H1 (cell line): ENCODE measurements around the gene NID2. TPM values are rescaled to one million over a fixed set of nuclear protein-coding genes. Genes with fewer than 3 reads are reported as not detected.
A peak's percentile ranks its signal among the peaks of the same experiment; 100 is the strongest.

ENCODE experiments used
- CTCF ChIA-PET: fragments of 300-600 bp; sonication (Branson Sonifier 250); formaldehyde crosslinking; loops from one replicate; lab custom pipeline; 2021; ENCODE audit not compliant: partially characterized antibody; lab: Charles Lee
- POLR2A ChIA-PET: fragments of 300-600 bp; sonication (Branson Sonifier 250); formaldehyde crosslinking; loops from one replicate; lab custom pipeline; 2021; ENCODE audit warnings: inconsistent platforms; ENCODE audit not compliant: partially characterized antibody; lab: Charles Lee
- DNase-seq, 2 experiments: peaks; one replicate each; pipeline versions ENCODE4 v3.0.0 to v3.0.0-alpha.2; 2010 to 2022; ENCODE audit warnings: low spot score in 2 of 2, low read depth in 1 of 2, mixed read lengths in 1 of 2
- FAIRE-seq: peaks from 2 replicates; lab custom pipeline; 2011; peaks lifted over from hg19 to GRCh38; lab: Jason Lieb, UNC
- H2AFZ ChIP-seq: 2 replicates; pipeline ENCODE4 v1.8.1; 2012; ENCODE audit warnings: low read length, inconsistent platforms
- H2AK5ac ChIP-seq: 2 replicates; pipeline ENCODE4 v1.6.1; 2013; ENCODE audit warnings: low read depth, low read length
- H2BK120ac ChIP-seq: replicated peaks from 2 replicates; pipeline ENCODE3; 2013; ENCODE audit warnings: low read depth, low read length, inconsistent platforms
- H2BK12ac ChIP-seq: 2 replicates; pipeline ENCODE4 v1.6.1; 2013; ENCODE audit warnings: low read depth, low read length
- H2BK15ac ChIP-seq: 2 replicates; pipeline ENCODE4 v1.6.1; 2013; ENCODE audit warnings: low read length
- H2BK20ac ChIP-seq: 2 replicates; pipeline ENCODE4 v1.6.1; 2013; ENCODE audit warnings: low read length
- H2BK5ac ChIP-seq: 2 replicates; pipeline ENCODE4 v1.6.1; 2013; ENCODE audit warnings: low read depth, low read length
- H3K14ac ChIP-seq: 2 replicates; pipeline ENCODE4 v1.6.1; 2013; ENCODE audit warnings: inconsistent platforms; ENCODE audit not compliant: insufficient read length
- H3K18ac ChIP-seq: 2 replicates; pipeline ENCODE4 v1.6.1; 2013; ENCODE audit warnings: low read length; ENCODE audit errors: extremely low read depth
- H3K23ac ChIP-seq: 2 replicates; pipeline ENCODE4 v1.6.1; 2013; ENCODE audit warnings: inconsistent platforms; ENCODE audit not compliant: insufficient read length
- H3K23me2 ChIP-seq: 2 replicates; pipeline ENCODE4 v1.6.1; 2013; ENCODE audit warnings: low read depth, low read length
- H3K27ac ChIP-seq: 2 replicates; pipeline ENCODE4 v1.6.1; 2011; ENCODE audit warnings: low read depth, low read length, inconsistent platforms
- H3K27me3 ChIP-seq, 4 experiments: replicated peaks in 1 of 4; 1 replicate in 1 of 4; 2 replicates in 3 of 4; pipeline versions ENCODE4 v1.6.1 to v1.8.1; 2011 to 2013; ENCODE audit warnings: low read length in 3 of 4, mild to moderate bottlenecking in 3 of 4, inconsistent platforms in 2 of 4, mixed read lengths in 2 of 4, moderate library complexity in 1 of 4; ENCODE audit not compliant: control insufficient read depth in 3 of 4, insufficient read depth in 3 of 4; ENCODE audit errors: extremely low read depth in 1 of 4
- H3K36me3 ChIP-seq, 4 experiments: 2 replicates each; pipeline versions ENCODE4 v1.6.1 to v1.8.1; 2011 to 2013; ENCODE audit warnings: mild to moderate bottlenecking in 4 of 4, low read length in 3 of 4, moderate library complexity in 2 of 4, control low read depth in 1 of 4, inconsistent platforms in 1 of 4; ENCODE audit not compliant: insufficient read depth in 4 of 4, control insufficient read depth in 2 of 4
- H3K4ac ChIP-seq: replicated peaks from 2 replicates; pipeline ENCODE3; 2013; ENCODE audit warnings: low read length, low read depth, mixed read lengths, inconsistent platforms; ENCODE audit not compliant: insufficient read length
- H3K4me1 ChIP-seq, 4 experiments: replicated peaks in 1 of 4; 1 replicate in 1 of 4; 2 replicates in 3 of 4; pipeline versions ENCODE4 v1.6.1 to v1.8.1; 2011 to 2013; ENCODE audit warnings: low read length in 3 of 4, inconsistent platforms in 2 of 4, mixed read lengths in 1 of 4; ENCODE audit not compliant: insufficient read depth in 4 of 4, control insufficient read depth in 3 of 4
- H3K4me2 ChIP-seq, 2 experiments: 2 replicates each; pipeline versions ENCODE4 v1.6.1 to v1.8.1; 2011 to 2013; ENCODE audit warnings: low read depth in 2 of 2, low read length in 2 of 2, control low read depth in 1 of 2, inconsistent platforms in 1 of 2, mild to moderate bottlenecking in 1 of 2; ENCODE audit not compliant: insufficient read depth in 1 of 2
- H3K4me3 ChIP-seq, 4 experiments: fragments of 200-600, 300-600 bp in 1 of 4; sonication (generic), shearing (Covaris generic), sonication (Bioruptor Twin) in 1 of 4; 2 replicates each; pipeline versions ENCODE4 v1.5.1 to v1.8.1; 2011 to 2016; ENCODE audit warnings: low read length in 4 of 4, low read depth in 3 of 4, control low read depth in 2 of 4, inconsistent platforms in 2 of 4, mild to moderate bottlenecking in 2 of 4, mixed read lengths in 1 of 4, moderate library complexity in 1 of 4; ENCODE audit not compliant: insufficient read depth in 2 of 4; ENCODE audit errors: extremely low read depth in 1 of 4
- H3K56ac ChIP-seq: replicated peaks from 2 replicates; pipeline ENCODE3; 2013; ENCODE audit warnings: low read depth, mild to moderate bottlenecking, mixed read lengths, low read length, inconsistent platforms; ENCODE audit not compliant: insufficient read length
- H3K79me1 ChIP-seq: 2 replicates; pipeline ENCODE4 v1.6.1; 2013; ENCODE audit warnings: low read depth, low read length, control low read depth
- H3K79me2 ChIP-seq, 2 experiments: 2 replicates each; pipeline versions ENCODE4 v1.6.1 to v1.8.1; 2012 to 2013; ENCODE audit warnings: low read length in 2 of 2, mild to moderate bottlenecking in 2 of 2, inconsistent platforms in 1 of 2; ENCODE audit not compliant: insufficient read depth in 2 of 2, control insufficient read depth in 1 of 2
- H3K9ac ChIP-seq, 4 experiments: replicated peaks in 1 of 4; 1 replicate in 1 of 4; 2 replicates in 3 of 4; pipeline versions ENCODE4 v1.6.1 to v1.8.1; 2011 to 2013; ENCODE audit warnings: low read depth in 3 of 4, low read length in 3 of 4, control low read depth in 2 of 4, mild to moderate bottlenecking in 2 of 4, moderate library complexity in 2 of 4, inconsistent platforms in 1 of 4; ENCODE audit errors: extremely low read depth in 1 of 4
- H3K9me3 ChIP-seq, 2 experiments: 2 replicates each; pipeline versions ENCODE4 v1.6.1 to v1.8.1; 2012 to 2013; ENCODE audit warnings: mild to moderate bottlenecking in 2 of 2, moderate library complexity in 2 of 2, control low read depth in 1 of 2, inconsistent platforms in 1 of 2, low read depth in 1 of 2, low read length in 1 of 2, mixed read lengths in 1 of 2; ENCODE audit not compliant: insufficient read depth in 2 of 2
- H4K20me1 ChIP-seq, 2 experiments: replicated peaks in 1 of 2; 2 replicates each; pipeline versions ENCODE3 to v1.8.1; 2011 to 2013; ENCODE audit warnings: inconsistent platforms in 2 of 2, low read length in 2 of 2, mild to moderate bottlenecking in 1 of 2; ENCODE audit not compliant: insufficient read depth in 2 of 2, control insufficient read depth in 1 of 2
- H4K5ac ChIP-seq: 2 replicates; pipeline ENCODE4 v1.6.1; 2013; ENCODE audit warnings: low read length, low read depth, mixed read lengths, inconsistent platforms; ENCODE audit not compliant: insufficient read length
- H4K8ac ChIP-seq: 2 replicates; pipeline ENCODE4 v1.8.0; 2013; ENCODE audit warnings: mild to moderate bottlenecking, moderate library complexity, low read length, inconsistent platforms; ENCODE audit not compliant: insufficient read depth; ENCODE audit errors: extremely low read depth
- H4K91ac ChIP-seq: replicated peaks from 2 replicates; pipeline ENCODE3; 2013; ENCODE audit warnings: low read length, mixed read lengths, inconsistent platforms; ENCODE audit not compliant: insufficient read length
- EP300 ChIP-seq, 2 experiments: IDR thresholded peaks; 1 replicate in 1 of 2; 2 replicates in 1 of 2; pipeline ENCODE4 v1.6.1; 2011 to 2012; ENCODE audit warnings: low read depth in 2 of 2, low read length in 2 of 2, mild to moderate bottlenecking in 2 of 2, borderline replicate concordance in 1 of 2, inconsistent platforms in 1 of 2, moderate library complexity in 1 of 2
- HDAC6 ChIP-seq: IDR thresholded peaks from one replicate; pipeline ENCODE4 v1.7.1; 2012; ENCODE audit warnings: low read depth, mild to moderate bottlenecking, inconsistent platforms, low read length, moderate library complexity
- KDM5A ChIP-seq: fragments of 200-600 bp; IDR thresholded peaks from 2 replicates; pipeline ENCODE4 v1.7.1; 2012; ENCODE audit warnings: mild to moderate bottlenecking, low read length, inconsistent platforms, mixed read lengths
- SP1 ChIP-seq: IDR thresholded peaks from 2 replicates; pipeline ENCODE4 v1.6.1; 2011; ENCODE audit warnings: low read depth, low read length
- WGBS, 2 experiments: shearing (Covaris generic) in 1 of 2; methylation state at CpG; one replicate each; pipeline versions ENCODE4 v1.1.6 to v1.1.7; 2013 to 2015; ENCODE audit warnings: low lambda C conversion rate in 2 of 2, mixed read lengths in 2 of 2, inconsistent platforms in 1 of 2, low coverage in 1 of 2, missing lambda C conversion rate in 1 of 2; ENCODE audit not compliant: insufficient replicate concordance in 2 of 2, insufficient coverage in 1 of 2, insufficient read length in 1 of 2; ENCODE audit errors: extremely low coverage in 1 of 2, missing lambda C conversion rate in 1 of 2; 5-methylcytosine and 5-hydroxymethylcytosine counted together
- polyA plus RNA-seq, 7 experiments: library from polyadenylated mRNA; depleted of rRNA in 3 of 7; stranded (reverse) in 5 of 7; unstranded in 2 of 7; fragments of >200 nt in 5 of 7; fragments of 200-250 nt in 2 of 7; gene quantifications; 1 replicate in 5 of 7; 2 replicates in 1 of 7; 4 replicates in 1 of 7; pipeline versions ENCODE4 v1.2.1 to v1.2.3, GENCODE V29; 2011 to 2013; ENCODE audit warnings: missing spikeins in 2 of 7, mixed read lengths in 2 of 7
- total RNA-seq: library from RNA; stranded (reverse); fragmentation: NEBNext Ultra II Directional; extraction: Animal tissue kit (Norgen Biotek cat#: 25700); gene quantifications from 2 replicates; pipeline ENCODE4 v1.2.1, GENCODE V29; 2021

NID2 gene
- total and polyA plus RNA-seq, 2 of the 8 experiments (the other 6 are each of a cell fraction or from before 2014, with no cell fraction given), result 6.1 to 12.6 TPM

GRCh38 chr14:52026901-52027300 lies 42.0 kb downstream of the NID2 start:
- H3K23ac ChIP-seq, result no peak overlapping the region
- no peak overlapping the region for H3K27ac ChIP-seq
- H3K14ac ChIP-seq, result no peak overlapping the region
- H2AFZ ChIP-seq, result no peak overlapping the region
- no peak overlapping the region for H2BK12ac ChIP-seq
- CTCF ChIA-PET, result interaction anchor here (1.3 to 2.6 kb wide), 3 partner anchors 17 to 104 kb away, joined by 4 to 10 read pairs (median 5); no protein-coding TSS in a partner anchor
- no peak overlapping the region for H3K4me3 ChIP-seq
- no peak overlapping the region for H3K18ac ChIP-seq
- H3K79me2 ChIP-seq, result no peaks in the 10 kb centered on the region
- POLR2A ChIA-PET, result no interaction called here
- no peak overlapping the region for H2BK15ac ChIP-seq
- WGBS, 2 experiments, result 88% methylated on average over 10 of the region's 10 CpGs; no CpG with 5 or more reads in 1 of the 2 experiments
- DNase-seq, result no peak
- no peak overlapping the region for H2BK20ac ChIP-seq
- H2BK120ac ChIP-seq, result no peak overlapping the region
- no peak overlapping the region for H3K4me2 ChIP-seq
- peak overlapping the region; percentile 57 for H4K91ac ChIP-seq
- H3K4me1 ChIP-seq, result no peaks in the 10 kb centered on the region
- TF ChIP-seq EP300 (IDR thresholded peaks at IDR 0.05; ENCODE audit: borderline replicate concordance in 1 of 2, low read depth in 2 of 2, low read length in 2 of 2) (no peak), HDAC6 (no peak), KDM5A (no peak), SP1 (no peak)
- no peak for FAIRE-seq
- no peak overlapping the region for H2BK5ac ChIP-seq
- no peaks in the 10 kb centered on the region; a peak in 1 of 8 replicates for H3K36me3 ChIP-seq
- H4K8ac ChIP-seq, result no peak overlapping the region
- no peak overlapping the region for H3K9ac ChIP-seq
- no peak overlapping the region for H4K5ac ChIP-seq
- no peak overlapping the region for H2AK5ac ChIP-seq
- H4K20me1 ChIP-seq, result no peaks in the 10 kb centered on the region
- no peaks in the 10 kb centered on the region for H3K9me3 ChIP-seq
- H3K56ac ChIP-seq, result no peak overlapping the region
- no peaks in the 10 kb centered on the region for H3K27me3 ChIP-seq
- no peak overlapping the region for H3K4ac ChIP-seq
- H3K23me2 ChIP-seq, result no peaks in the 10 kb centered on the region
- H3K79me1 ChIP-seq, result peaks cover 2% of the 10 kb centered on the region; the same call in 1 of the 2 replicates
